IPS DF 4.7 (cell line): ENCODE measurements around the gene BMPER.

Experiments
- DNase-seq: peaks from one replicate; pipeline ENCODE4 v3.0.0-alpha.2; 2013; ENCODE audit warnings: low spot score; ENCODE audit errors: extremely low read depth

Gene BMPER

GRCh38 chr7:34059136-34059828 is 153.9 kb downstream of the BMPER start:
- peak; percentile 16 for DNase-seq

- no peak for DNase-seq
Measured at GRCh38 chr7:34060196-34060947, 155.0 kb downstream of the BMPER start.

GRCh38 chr7:34061149-34061548 is 155.8 kb downstream of the BMPER start:
- DNase-seq, result no peak

GRCh38 chr7:34062341-34062740 is 157.0 kb downstream of the BMPER start:
- DNase-seq, result no peak

- DNase-seq, result no peak
Measured at GRCh38 chr7:34062826-34063225, 157.5 kb downstream of the BMPER start.

- no peak for DNase-seq
Measured at GRCh38 chr7:34064519-34065158, 159.3 kb downstream of the BMPER start.

- DNase-seq, result no peak
Measured at GRCh38 chr7:34066411-34066810, 161.1 kb downstream of the BMPER start.

- no peak for DNase-seq
Measured at GRCh38 chr7:34067005-34067778, 161.9 kb downstream of the BMPER start.

GRCh38 chr7:34069676-34070075 is 164.3 kb downstream of the BMPER start:
- DNase-seq, result no peak

- no peak for DNase-seq
Measured at GRCh38 chr7:34070511-34071323, 165.4 kb downstream of the BMPER start.

GRCh38 chr7:34073676-34074075 is 168.3 kb downstream of the BMPER start:
- no peak for DNase-seq

- no peak for DNase-seq
Measured at GRCh38 chr7:34074421-34074820, 169.1 kb downstream of the BMPER start.

GRCh38 chr7:34075523-34076370 is 170.4 kb downstream of the BMPER start:
- no peak for DNase-seq

GRCh38 chr7:34077168-34077567 is 171.8 kb downstream of the BMPER start:
- DNase-seq, result no peak

- DNase-seq, result no peak
Measured at GRCh38 chr7:34078864-34079263, 173.5 kb downstream of the BMPER start.

- no peak for DNase-seq
Measured at GRCh38 chr7:34080513-34080912, 175.2 kb downstream of the BMPER start.

- no peak for DNase-seq
Measured at GRCh38 chr7:34081935-34082334, 176.6 kb downstream of the BMPER start.

GRCh38 chr7:34083440-34083839 is 178.1 kb downstream of the BMPER start:
- no peak for DNase-seq

- no peak for DNase-seq
Measured at GRCh38 chr7:34084651-34085050, 179.3 kb downstream of the BMPER start.

GRCh38 chr7:34086064-34086463 is 180.7 kb downstream of the BMPER start:
- DNase-seq, result no peak
